ENCODE measurements around the gene PGM5.

The PGM5 gene

GRCh38 chr9:68567565-68567964 is 211.2 kb downstream of the PGM5 start:
- Histone ChIP-seq H3K27me3 (ENCODE audit: insufficient read depth, insufficient read length) (peaks cover 6% of the 10 kb centered on the region), H3K4me3 (ENCODE audit: insufficient read length, low read depth) (no peak overlapping the region), H3K36me3 (ENCODE audit: insufficient read depth, insufficient read length, low read length) (no peaks in the 10 kb centered on the region), H3K4me1 (ENCODE audit: insufficient read depth, insufficient read length) (no peaks in the 10 kb centered on the region), H3K9me3 (ENCODE audit: insufficient read depth, low read length) (peaks cover 7% of the 10 kb centered on the region; the same call in 1 of the 2 replicates), H3K9ac (ENCODE audit: insufficient read length, low read depth) (no peak overlapping the region)
- DNase-seq (ENCODE audit: low read depth, low spot score), result no peak
- TF ChIP-seq SUZ12 (IDR thresholded peaks at IDR 0.05; ENCODE audit: extremely low read depth, insufficient read depth, insufficient read length) (no peak), ZNF274 (IDR thresholded peaks at IDR 0.05; ENCODE audit: low read depth, low read length) (no peak), YY1 (IDR thresholded peaks at IDR 0.05; ENCODE audit: insufficient read depth, insufficient read length) (no peak)

- Histone ChIP-seq H3K9ac (ENCODE audit: insufficient read length, low read depth) (no peak overlapping the region), H3K4me1 (ENCODE audit: insufficient read depth, insufficient read length) (no peaks in the 10 kb centered on the region), H3K27me3 (ENCODE audit: insufficient read depth, insufficient read length) (no peaks in the 10 kb centered on the region), H3K9me3 (ENCODE audit: insufficient read depth, low read length) (peaks cover 7% of the 10 kb centered on the region; the same call in 1 of the 2 replicates), H3K36me3 (ENCODE audit: insufficient read depth, insufficient read length, low read length) (no peaks in the 10 kb centered on the region), H3K4me3 (ENCODE audit: insufficient read length, low read depth) (no peak overlapping the region)
- no peak for DNase-seq (ENCODE audit: low read depth, low spot score)
- TF ChIP-seq YY1 (IDR thresholded peaks at IDR 0.05; ENCODE audit: insufficient read depth, insufficient read length), result no peak
- no peak for TF ChIP-seq ZNF274 (IDR thresholded peaks at IDR 0.05; ENCODE audit: low read depth, low read length)
- TF ChIP-seq SUZ12 (IDR thresholded peaks at IDR 0.05; ENCODE audit: extremely low read depth, insufficient read depth, insufficient read length), result no peak
These were observed 217.7 kb downstream of the PGM5 start for GRCh38 chr9:68574150-68574549.

- no peak overlapping the region for H3K4me3 ChIP-seq (ENCODE audit: insufficient read length, low read depth)
- no peak overlapping the region for H3K9ac ChIP-seq (ENCODE audit: insufficient read length, low read depth)
- no peaks in the 10 kb centered on the region for H3K4me1 ChIP-seq (ENCODE audit: insufficient read depth, insufficient read length)
- H3K9me3 ChIP-seq (ENCODE audit: insufficient read depth, low read length), result peaks cover 7% of the 10 kb centered on the region; the same call in 1 of the 2 replicates
- no peak for DNase-seq (ENCODE audit: low read depth, low spot score)
- TF ChIP-seq SUZ12 (IDR thresholded peaks at IDR 0.05; ENCODE audit: extremely low read depth, insufficient read depth, insufficient read length) (no peak), YY1 (IDR thresholded peaks at IDR 0.05; ENCODE audit: insufficient read depth, insufficient read length) (no peak), ZNF274 (IDR thresholded peaks at IDR 0.05; ENCODE audit: low read depth, low read length) (no peak)
- no peaks in the 10 kb centered on the region for H3K36me3 ChIP-seq (ENCODE audit: insufficient read depth, insufficient read length, low read length)
- H3K27me3 ChIP-seq (ENCODE audit: insufficient read depth, insufficient read length), result no peaks in the 10 kb centered on the region
These were observed 219.4 kb downstream of the PGM5 start for GRCh38 chr9:68575817-68576216.

- Histone ChIP-seq H3K9me3 (ENCODE audit: insufficient read depth, low read length) (no peaks in the 10 kb centered on the region), H3K4me3 (ENCODE audit: insufficient read length, low read depth) (no peak overlapping the region), H3K4me1 (ENCODE audit: insufficient read depth, insufficient read length) (no peaks in the 10 kb centered on the region), H3K27me3 (ENCODE audit: insufficient read depth, insufficient read length) (no peaks in the 10 kb centered on the region), H3K36me3 (ENCODE audit: insufficient read depth, insufficient read length, low read length) (no peaks in the 10 kb centered on the region), H3K9ac (ENCODE audit: insufficient read length, low read depth) (no peak overlapping the region)
- DNase-seq (ENCODE audit: low read depth, low spot score), result no peak
- TF ChIP-seq YY1 (IDR thresholded peaks at IDR 0.05; ENCODE audit: insufficient read depth, insufficient read length) (no peak), ZNF274 (IDR thresholded peaks at IDR 0.05; ENCODE audit: low read depth, low read length) (no peak), SUZ12 (IDR thresholded peaks at IDR 0.05; ENCODE audit: extremely low read depth, insufficient read depth, insufficient read length) (no peak)
These were observed 221.6 kb downstream of the PGM5 start for GRCh38 chr9:68577774-68578591.
